ENCODE measurements around the gene ATXN2. TPM values are rescaled to one million over a fixed set of nuclear protein-coding genes. Genes with fewer than 3 reads are reported as not detected.

ATXN2 gene
- total RNA-seq, 1 donor from 2014 or later = 50.0 TPM

DNA sequence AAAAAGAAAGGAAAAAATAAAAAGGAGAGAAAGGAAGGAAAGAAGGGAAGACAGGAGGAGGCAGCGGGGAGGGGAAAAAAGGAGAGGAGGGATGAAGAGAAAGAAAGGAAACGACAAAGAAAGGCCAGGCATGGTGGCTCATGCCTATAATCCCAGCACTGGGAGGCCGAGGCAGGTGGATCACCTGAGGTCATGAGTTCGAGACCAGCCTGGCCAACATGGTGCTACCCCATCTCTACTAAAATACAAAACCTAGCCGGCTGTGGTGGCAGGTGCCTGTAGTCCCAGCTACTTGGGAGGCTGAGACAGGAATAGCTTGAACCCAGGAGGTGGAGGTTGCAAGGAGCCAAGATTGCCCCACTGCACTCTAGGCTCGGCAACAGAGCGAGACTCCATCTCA is 18.4 kb downstream of the ATXN2 start:
- no peak overlapping the region for H3K4me3 ChIP-seq
- TF ChIP-seq, protein P1, sequence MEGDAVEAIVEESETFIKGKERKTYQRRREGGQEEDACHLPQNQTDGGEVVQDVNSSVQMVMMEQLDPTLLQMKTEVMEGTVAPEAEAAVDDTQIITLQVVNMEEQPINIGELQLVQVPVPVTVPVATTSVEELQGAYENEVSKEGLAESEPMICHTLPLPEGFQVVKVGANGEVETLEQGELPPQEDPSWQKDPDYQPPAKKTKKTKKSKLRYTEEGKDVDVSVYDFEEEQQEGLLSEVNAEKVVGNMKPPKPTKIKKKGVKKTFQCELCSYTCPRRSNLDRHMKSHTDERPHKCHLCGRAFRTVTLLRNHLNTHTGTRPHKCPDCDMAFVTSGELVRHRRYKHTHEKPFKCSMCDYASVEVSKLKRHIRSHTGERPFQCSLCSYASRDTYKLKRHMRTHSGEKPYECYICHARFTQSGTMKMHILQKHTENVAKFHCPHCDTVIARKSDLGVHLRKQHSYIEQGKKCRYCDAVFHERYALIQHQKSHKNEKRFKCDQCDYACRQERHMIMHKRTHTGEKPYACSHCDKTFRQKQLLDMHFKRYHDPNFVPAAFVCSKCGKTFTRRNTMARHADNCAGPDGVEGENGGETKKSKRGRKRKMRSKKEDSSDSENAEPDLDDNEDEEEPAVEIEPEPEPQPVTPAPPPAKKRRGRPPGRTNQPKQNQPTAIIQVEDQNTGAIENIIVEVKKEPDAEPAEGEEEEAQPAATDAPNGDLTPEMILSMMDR (IDR thresholded peaks at IDR 0.05; ENCODE audit: borderline replicate concordance) = no peak
- H3K4me1 ChIP-seq = peaks cover 44% of the 10 kb centered on the region
- intact Hi-C loops (cut with micrococcal nuclease) = no loop called here
- H3K27me3 ChIP-seq (ENCODE audit: low read depth) = no peaks in the 10 kb centered on the region
- H3K9me3 ChIP-seq (replicated peaks) = no peaks in the 10 kb centered on the region
- DNase-seq = no peak
- H3K36me3 ChIP-seq = no peaks in the 10 kb centered on the region
- no peak overlapping the region for H3K27ac ChIP-seq (replicated peaks)

DNA sequence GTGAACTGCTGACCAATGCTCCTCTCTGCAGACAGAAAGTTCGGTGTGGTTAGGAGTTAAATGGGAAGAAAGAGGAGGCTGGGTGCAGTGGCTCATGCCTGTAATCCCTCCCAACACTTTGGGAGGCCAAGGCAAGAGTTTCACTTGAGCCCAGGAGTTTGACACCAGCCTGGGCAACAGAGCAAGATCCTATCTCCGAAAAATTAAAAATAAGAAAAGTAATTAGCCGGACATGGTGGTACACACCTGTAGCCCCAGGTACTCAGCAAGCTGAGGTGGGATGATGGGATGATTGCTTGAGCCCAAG is 19.0 kb downstream of the ATXN2 start:
- no peak overlapping the region for H3K4me3 ChIP-seq
- DNase-seq = no peak
- intact Hi-C loops (cut with micrococcal nuclease) = no loop called here
- no peaks in the 10 kb centered on the region for H3K27me3 ChIP-seq (ENCODE audit: low read depth)
- TF ChIP-seq, protein P1 (IDR thresholded peaks at IDR 0.05; ENCODE audit: borderline replicate concordance) = no peak
- H3K27ac ChIP-seq (replicated peaks) = no peak overlapping the region
- no peaks in the 10 kb centered on the region for H3K36me3 ChIP-seq
- H3K4me1 ChIP-seq = peaks cover 47% of the 10 kb centered on the region
- no peaks in the 10 kb centered on the region for H3K9me3 ChIP-seq (replicated peaks)

DNA sequence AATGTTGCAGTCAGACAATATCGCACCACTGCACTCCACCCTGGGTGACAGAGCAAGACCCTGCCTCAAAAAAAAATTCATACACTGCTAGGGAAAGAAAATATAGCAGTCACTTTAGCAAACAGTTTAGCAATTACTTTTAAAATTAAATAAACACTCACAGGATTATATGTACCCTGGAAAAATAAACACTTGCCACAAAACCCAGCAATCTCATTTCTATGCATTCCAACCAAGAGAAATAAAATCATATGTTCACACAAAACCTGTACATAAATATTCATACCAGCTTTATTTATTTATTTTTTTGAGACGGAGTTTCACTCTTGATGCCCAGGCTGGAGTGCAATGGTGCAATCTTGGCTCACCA is 20.2 kb downstream of the ATXN2 start:
- intact Hi-C loops (cut with micrococcal nuclease) = no loop called here
- H3K4me1 ChIP-seq = peaks cover 55% of the 10 kb centered on the region

DNA sequence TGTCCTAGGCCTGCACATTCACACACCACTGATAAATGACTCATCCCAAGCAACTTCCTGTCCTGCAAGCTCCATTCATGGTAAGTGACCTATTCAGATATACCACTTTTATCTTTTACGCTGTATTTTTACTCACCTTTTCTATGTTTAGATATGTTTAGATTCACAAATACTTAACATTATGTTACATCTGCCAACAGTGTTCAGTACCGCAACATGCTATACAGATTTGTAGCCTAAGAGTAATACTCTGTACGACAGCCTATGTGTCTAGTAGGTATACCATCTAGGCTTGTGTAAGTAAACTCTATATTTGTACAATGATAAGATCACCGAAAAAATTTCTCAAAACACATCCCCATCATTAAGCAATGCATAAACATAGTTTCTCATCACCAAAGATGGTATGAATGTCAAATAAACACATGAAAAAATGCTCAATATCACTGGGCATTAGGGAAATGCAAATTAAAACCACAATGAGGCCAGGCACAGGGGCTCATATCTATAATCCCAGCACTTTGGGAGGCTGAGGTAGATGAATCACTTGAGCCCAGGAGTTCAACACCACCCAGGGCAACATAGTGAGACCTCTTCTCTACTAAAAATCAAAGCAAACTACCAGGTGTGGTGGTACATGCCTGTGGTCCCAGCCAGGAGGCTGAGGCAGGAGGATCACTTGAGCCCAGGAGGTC is 20.7 kb downstream of the ATXN2 start:
- Histone ChIP-seq H3K9me3 (replicated peaks) (no peaks in the 10 kb centered on the region), H3K4me1 (peaks cover 60% of the 10 kb centered on the region), H3K27me3 (ENCODE audit: low read depth) (no peaks in the 10 kb centered on the region), H3K27ac (replicated peaks) (no peak overlapping the region), H3K4me3 (no peak overlapping the region), H3K36me3 (no peaks in the 10 kb centered on the region)
- intact Hi-C loops (cut with micrococcal nuclease) = no loop called here
- DNase-seq = no peak
- TF ChIP-seq, protein P1 (IDR thresholded peaks at IDR 0.05; ENCODE audit: borderline replicate concordance) = no peak

More for the DNA sequence above, 20.2 kb downstream of the ATXN2 start:
- Histone ChIP-seq H3K9me3 (replicated peaks) (no peaks in the 10 kb centered on the region), H3K27me3 (ENCODE audit: low read depth) (no peaks in the 10 kb centered on the region), H3K27ac (replicated peaks) (no peak overlapping the region), H3K36me3 (no peaks in the 10 kb centered on the region), H3K4me3 (no peak overlapping the region)
- no peak for DNase-seq
- TF ChIP-seq, protein P1 (IDR thresholded peaks at IDR 0.05; ENCODE audit: borderline replicate concordance) = no peak

DNA sequence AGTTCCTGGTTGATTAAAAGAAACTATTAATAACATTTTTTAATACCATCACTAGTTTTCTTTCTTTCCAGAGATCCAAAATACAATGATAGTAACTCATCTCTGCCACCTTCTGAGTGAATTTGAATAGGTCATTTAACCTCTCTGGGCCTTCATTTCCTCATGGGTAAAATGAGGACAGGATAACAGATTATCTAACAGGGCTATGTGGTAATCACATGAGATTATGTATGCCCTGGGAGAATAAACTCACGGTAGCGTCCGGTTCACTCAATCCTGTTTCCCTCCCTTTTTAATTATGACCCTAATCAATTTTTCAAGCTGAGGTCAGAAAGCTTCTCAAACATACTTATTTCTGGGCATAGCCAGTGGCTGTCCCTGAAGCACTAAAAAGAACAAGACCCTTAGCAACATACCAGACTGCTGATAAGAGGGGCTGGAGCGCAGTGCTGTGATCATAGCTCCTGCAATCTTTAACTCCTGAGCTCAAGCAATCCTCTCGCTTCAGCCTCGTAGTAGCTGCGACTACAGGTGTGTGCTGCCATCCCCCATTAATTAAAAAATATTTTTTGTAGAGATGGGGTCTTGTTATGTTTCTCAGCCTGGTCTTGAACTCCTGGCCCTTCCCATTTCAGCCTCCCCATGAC is 24.2 kb downstream of the ATXN2 start:
- intact Hi-C loops (cut with micrococcal nuclease) = no loop called here
- no peaks in the 10 kb centered on the region for H3K27me3 ChIP-seq (ENCODE audit: low read depth)
- peaks cover 79% of the 10 kb centered on the region for H3K4me1 ChIP-seq
- no peaks in the 10 kb centered on the region for H3K36me3 ChIP-seq
- H3K9me3 ChIP-seq (replicated peaks) = no peaks in the 10 kb centered on the region
- no peak for DNase-seq
- peak overlapping the region; percentile 52 for H3K27ac ChIP-seq (replicated peaks)
- TF ChIP-seq, protein P1 (IDR thresholded peaks at IDR 0.05; ENCODE audit: borderline replicate concordance) = no peak
- no peak overlapping the region for H3K4me3 ChIP-seq

Measured in left ventricle myocardium inferior (tissue), 1 donor.